NCI-H1092 (cell line): ENCODE measurements around the gene HS6ST3.

Source experiments
- DNase-seq: peaks from one replicate; lab custom pipeline; 2025; lab: John Stamatoyannopoulos, UW

HS6ST3 gene

GRCh38 chr13:96792188-96792587 is 702.3 kb downstream of the HS6ST3 start:
- DNase-seq, result no peak

GRCh38 chr13:96792736-96793403 is 703.0 kb downstream of the HS6ST3 start:
- no peak for DNase-seq

GRCh38 chr13:96793404-96793755 is 703.5 kb downstream of the HS6ST3 start:
- no peak for DNase-seq

GRCh38 chr13:96794669-96795068 is 704.8 kb downstream of the HS6ST3 start:
- no peak for DNase-seq

GRCh38 chr13:96795670-96796069 is 705.8 kb downstream of the HS6ST3 start:
- DNase-seq, result no peak

- DNase-seq, result no peak
Observed at GRCh38 chr13:96796091-96796633, 706.3 kb downstream of the HS6ST3 start.

- no peak for DNase-seq
Observed at GRCh38 chr13:96797136-96797535, 707.2 kb downstream of the HS6ST3 start.

- no peak for DNase-seq
Observed at GRCh38 chr13:96803456-96804100, 713.7 kb downstream of the HS6ST3 start.

- DNase-seq, result no peak
Observed at GRCh38 chr13:96804174-96804573, 714.3 kb downstream of the HS6ST3 start.

GRCh38 chr13:96806746-96807145 is 716.8 kb downstream of the HS6ST3 start:
- DNase-seq, result no peak

- DNase-seq, result no peak
Observed at GRCh38 chr13:96809366-96810096, 719.6 kb downstream of the HS6ST3 start.

GRCh38 chr13:96810104-96810503 is 720.2 kb downstream of the HS6ST3 start:
- DNase-seq, result no peak

- DNase-seq, result no peak
Observed at GRCh38 chr13:96811049-96811448, 721.1 kb downstream of the HS6ST3 start.

GRCh38 chr13:96816261-96816660 is 726.4 kb downstream of the HS6ST3 start:
- DNase-seq, result no peak

GRCh38 chr13:96816874-96817273 is 727.0 kb downstream of the HS6ST3 start:
- DNase-seq, result no peak

GRCh38 chr13:96817336-96817941 is 727.5 kb downstream of the HS6ST3 start:
- no peak for DNase-seq

- no peak for DNase-seq
Observed at GRCh38 chr13:96819375-96819774, 729.5 kb downstream of the HS6ST3 start.

- no peak for DNase-seq
Observed at GRCh38 chr13:96821381-96821780, 731.5 kb downstream of the HS6ST3 start.

GRCh38 chr13:96821971-96822370 is 732.1 kb downstream of the HS6ST3 start:
- DNase-seq, result no peak

GRCh38 chr13:96822895-96823294 is 733.0 kb downstream of the HS6ST3 start:
- DNase-seq, result peak; percentile 51

- DNase-seq, result no peak
Observed at GRCh38 chr13:96824140-96824539, 734.2 kb downstream of the HS6ST3 start.

GRCh38 chr13:96825653-96826052 is 735.7 kb downstream of the HS6ST3 start:
- no peak for DNase-seq

GRCh38 chr13:96834626-96835025 is 744.7 kb downstream of the HS6ST3 start:
- no peak for DNase-seq
